IPS-NIHi7 (cell line): ENCODE data around the gene TES.

ENCODE experiments used
- DNase-seq: peaks from one replicate; pipeline ENCODE4 v3.0.0; 2012; ENCODE audit warnings: mixed read lengths; ENCODE audit errors: extremely low spot score

The TES gene

GRCh38 chr7:116193329-116194087 is 16.8 kb upstream of the TES start:
- DNase-seq = no peak

GRCh38 chr7:116194115-116194514 is 16.2 kb upstream of the TES start:
- DNase-seq = no peak

DNA sequence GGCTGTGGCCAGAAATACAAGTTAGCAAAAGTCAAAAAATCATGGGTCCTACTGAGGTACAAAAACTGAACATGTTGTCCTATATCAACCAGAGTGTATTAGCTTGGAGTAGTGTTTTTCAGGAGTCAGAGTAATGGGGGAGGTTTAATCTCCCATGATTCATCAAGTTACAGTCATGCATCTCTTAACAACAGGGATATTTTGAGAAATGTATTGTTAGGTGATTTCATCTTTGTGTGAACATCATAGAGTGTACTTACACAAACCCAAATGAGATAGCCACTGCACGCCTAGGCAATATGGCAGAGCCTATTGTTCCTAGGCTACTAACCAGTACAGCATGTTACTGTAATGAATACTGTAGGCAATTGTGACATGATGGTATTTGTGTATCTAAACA is 14.9 kb upstream of the TES start:
- DNase-seq = no peak

DNA sequence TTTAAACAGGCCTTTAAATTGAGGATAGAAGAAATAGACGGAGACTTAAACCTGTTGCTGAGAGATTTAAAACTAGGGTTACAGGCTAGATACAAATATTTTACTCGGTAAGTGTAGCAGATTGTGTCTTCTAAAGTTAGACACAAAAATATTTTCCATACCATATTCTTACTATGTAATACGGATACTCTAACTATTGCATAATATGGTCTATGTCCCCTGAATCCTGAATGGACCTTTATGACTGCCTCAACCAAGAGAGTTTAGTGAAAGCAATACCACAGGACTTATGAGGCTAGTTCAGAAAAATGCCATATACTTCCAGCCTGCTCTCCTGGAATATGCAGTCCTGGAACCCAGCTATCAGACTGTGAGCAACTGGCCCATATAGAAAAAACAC is 13.4 kb upstream of the TES start:
- DNase-seq = no peak

DNA sequence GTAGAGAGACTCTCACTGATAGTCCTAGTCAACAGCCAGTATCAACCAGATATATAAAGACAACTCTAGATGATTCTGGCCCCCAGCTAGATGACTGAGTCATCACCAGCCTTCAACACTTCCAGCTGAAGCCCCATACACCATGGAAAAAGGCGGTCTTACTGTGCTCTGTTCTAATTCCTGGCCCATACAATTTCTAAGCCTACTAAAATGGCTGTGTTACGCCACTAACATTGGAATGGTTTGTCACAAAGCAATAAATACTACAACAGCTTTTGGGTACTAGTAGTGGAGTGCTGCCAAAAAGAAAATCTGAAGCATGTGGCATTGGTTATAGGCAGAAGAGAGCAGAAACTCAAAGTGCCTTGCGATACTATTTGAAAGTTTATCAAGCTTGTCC is 13.0 kb upstream of the TES start:
- DNase-seq = no peak

DNA sequence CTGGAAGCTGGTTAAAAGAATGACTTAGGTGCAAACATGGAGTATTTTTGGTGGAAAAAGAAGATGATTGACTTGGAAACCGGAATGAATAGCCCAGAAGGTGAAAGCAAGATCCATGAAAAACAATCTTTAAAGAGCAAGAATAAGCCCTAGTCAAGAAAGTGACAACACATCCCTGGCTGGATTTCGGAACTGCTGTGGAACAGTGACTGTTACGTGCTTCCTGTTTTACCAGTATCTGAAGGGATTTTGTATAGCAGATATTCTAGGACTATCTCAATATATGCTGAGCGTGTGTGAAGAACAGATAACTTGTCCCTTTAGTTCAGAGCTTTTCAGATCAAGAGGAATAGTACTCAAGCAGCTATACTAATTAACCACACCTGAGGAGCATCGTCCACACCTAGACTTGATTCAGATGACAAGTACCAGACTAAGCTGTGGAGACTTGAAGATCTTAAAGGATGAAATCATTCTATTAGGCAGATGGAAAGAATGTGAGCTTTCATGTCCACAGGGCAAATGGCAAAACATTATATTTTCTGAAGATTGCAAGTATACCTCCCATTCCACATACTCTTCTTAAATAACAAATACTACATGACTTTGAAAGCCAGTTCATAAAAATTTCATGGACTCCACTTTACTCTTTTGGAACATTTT is 11.5 kb upstream of the TES start:
- DNase-seq = no peak

DNA sequence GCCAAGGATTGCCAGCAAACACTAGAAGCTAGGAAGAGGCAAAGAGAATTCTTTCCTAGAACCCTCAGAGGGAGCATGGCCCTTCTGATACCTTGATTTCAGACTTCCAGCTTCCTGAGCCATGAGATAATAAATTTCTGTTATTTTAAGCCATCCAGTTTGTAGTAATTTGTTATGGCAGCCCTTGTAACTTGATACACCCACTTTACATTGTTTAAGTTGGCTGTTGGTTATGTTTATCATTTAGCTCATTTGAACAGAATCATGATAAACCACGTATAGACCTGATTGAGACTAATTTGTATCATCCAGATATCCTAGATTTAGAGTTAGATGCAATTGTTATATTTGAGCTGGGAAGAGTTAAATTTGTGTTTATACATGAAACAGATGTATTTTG is 9.4 kb upstream of the TES start:
- no peak for DNase-seq

GRCh38 chr7:116206141-116206540 is 4.2 kb upstream of the TES start:
- DNase-seq = no peak

GRCh38 chr7:116208919-116209318 is 1.4 kb upstream of the TES start:
- DNase-seq = no peak

DNA sequence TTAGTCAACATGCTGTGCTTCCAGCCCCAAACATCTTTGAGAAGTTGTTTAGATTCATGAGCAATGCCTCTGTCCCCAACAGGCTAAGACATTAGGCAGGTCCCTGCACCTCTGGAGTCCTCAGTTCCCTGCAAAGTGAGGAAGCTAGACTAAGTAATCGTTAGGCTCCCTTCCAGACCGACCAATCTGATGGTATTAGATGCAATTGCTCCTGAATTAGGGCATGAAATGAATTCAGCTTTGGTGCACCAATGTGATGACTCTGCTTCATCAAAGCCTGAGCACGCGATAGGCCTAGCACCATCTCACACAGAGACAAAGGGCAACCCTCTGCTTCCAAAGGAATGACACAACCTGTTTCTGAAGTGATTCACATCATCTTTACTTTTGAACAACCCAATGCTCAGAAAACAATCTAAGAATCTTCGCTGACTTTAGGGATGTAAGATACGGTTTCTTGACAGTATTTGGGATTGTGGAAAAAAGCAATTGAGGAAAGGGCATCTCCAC is 723 bp upstream of the TES start:
- no peak for DNase-seq

DNA sequence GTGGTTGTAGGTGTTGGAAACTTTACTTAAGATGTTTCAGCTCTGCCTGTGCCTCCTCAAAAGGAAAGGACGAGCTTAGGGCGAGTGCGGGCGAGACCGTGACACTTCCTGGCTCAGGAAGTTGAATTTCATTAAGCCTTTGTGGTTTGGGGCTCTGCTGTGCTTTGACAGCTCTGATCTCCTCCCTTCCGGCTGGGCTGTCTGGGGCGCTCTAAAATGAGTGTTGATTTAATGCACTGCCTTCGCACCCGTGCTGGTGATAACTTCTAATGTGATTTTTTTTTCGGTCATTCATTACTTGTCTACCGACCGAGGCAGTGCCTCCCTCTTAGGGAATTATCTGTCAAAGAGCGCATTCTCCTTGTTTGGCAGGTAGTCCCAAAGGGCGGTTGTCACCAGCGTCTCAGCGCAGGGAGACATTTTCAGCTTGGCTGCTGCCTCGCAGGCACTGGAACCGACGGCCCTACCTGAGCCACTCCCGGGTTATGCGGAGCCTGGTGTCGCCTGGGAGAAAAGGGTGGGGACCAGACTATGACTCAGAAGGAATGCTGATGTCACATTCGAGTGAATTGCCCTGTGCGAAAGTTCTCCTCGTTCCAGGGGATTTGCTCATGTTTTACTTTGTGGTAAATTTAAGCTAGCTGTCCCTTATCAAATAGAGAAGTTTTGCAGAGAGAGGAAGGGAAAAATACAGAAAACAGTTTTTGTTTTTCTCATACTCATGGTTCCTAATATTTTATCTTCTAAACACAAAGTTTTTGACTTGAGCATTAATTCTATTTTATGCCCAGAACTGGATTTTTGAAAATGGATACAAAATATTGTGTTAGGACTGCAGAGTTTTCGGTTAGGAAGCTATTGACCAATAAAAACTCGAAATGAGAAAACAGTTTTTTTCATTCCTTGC is 920 bp downstream of the TES start:
- peak; percentile 77 for DNase-seq

GRCh38 chr7:116211913-116212596 is 1.7 kb downstream of the TES start:
- DNase-seq = no peak

DNA sequence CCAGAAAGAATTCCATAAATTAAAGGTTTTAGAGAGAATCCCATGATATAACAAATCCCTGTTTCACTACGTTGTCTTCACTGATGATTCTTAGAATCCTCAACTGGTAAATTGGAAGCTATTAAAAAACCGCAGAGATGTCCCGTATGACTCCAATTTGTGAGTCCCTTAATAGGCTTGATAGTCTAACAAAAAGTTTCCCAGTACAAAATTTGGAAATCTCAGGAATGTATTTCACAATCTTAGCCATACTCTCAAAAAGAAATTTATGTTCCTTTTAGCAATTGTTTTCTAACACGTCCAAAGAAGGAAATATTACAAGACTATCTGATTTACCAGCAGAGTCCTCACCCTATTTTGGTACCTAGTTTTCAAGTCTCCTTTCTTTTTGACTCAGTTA is 2.5 kb downstream of the TES start:
- no peak for DNase-seq

DNA sequence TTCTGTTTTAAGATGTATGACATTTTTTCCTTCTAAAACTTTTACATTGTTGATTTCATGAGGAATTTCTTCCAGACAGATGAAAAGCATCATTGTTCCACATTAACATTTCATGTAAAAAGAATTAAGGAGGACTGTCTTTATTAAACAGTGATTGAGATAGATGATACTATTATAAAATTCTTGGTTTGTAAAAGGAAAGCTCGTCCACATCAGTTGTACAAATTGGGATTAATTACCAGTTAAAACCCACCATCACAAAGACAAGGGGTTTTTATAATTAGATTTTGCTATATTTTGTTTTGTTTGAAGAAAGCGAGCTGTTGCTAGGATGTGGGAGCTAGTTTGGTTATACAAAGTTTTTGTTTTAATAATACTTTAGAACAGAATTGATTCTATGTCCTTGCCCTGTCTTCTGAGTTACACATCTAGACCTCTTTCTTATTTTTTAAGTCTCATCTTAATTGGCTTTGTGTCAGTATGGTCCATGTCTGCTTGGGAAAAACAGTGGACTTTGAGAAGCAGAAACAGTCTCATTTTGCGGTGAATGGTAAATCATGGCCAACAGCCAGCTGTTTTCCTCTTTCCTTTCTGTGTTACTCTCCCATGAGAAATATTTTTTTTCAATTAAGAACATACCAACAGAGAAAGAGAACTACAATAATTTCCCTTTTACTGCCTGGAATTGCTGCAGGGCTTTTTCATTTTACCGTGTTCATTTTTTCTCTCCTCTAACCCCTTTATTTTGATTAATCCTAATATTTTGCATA is 3.2 kb downstream of the TES start:
- no peak for DNase-seq

DNA sequence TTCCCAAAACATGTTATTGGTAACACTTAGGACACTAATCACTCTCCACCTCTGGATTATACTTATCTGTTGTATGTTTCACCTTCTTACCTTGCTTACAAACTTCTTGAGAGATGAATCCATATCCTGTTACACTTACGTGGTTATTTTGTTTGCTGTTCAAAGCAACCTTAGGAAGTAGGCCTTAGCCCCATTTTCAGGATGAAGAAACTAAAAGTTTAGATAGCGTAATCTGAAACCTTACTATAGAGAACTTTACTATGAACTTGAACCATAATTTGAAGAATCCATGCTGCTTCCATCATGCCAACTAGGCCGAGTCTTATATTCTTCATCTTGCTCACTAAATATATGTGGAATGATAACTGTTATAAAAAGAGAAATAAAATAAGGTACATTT is 4.6 kb downstream of the TES start:
- DNase-seq = no peak

DNA sequence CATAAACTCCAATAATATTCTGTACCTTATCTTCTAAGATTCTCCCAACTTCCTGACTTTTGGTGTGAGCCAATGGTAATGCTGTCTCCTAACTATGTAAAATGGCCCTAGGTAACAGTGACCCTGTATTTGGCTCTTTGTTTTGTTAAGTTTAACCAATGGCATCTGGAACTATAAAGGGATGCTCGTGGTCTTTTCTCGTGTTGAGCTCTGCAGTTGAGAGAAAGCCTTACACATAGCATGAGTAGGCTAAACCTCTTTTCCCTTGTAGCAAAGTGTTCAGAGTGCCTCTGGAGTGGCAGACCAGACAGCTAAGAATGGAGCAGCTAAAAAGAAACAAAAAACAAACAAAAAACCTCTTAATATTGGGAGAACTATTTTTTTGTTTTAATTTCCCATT is 5.2 kb downstream of the TES start:
- no peak for DNase-seq

DNA sequence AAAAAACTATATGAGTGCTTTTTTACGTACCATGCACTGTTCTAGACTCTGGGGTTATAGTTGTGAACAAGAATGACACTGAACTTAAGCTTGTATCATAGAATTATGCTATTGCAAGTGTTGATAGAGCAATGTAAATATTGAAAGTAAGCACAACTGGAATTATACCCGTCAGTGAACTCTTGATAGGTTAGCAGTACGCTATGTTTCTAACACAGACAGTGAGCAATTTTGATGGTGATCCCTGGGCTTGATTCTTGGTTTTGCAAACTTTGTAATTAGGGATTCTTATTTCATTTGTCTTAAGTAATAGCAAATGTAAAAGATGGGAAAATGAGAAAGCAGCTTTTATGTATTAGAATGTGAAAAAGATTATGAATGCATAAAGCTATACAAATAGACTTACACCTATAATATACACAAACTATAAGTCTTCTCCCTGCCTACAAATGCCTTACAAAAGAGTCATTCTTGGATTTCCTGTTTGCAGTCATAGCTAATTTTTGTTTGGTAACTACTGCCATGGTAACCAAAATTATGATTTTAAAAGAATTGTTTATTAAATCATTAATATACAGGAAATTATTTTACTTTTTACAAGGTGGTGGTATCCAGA is 6.7 kb downstream of the TES start:
- DNase-seq = no peak

DNA sequence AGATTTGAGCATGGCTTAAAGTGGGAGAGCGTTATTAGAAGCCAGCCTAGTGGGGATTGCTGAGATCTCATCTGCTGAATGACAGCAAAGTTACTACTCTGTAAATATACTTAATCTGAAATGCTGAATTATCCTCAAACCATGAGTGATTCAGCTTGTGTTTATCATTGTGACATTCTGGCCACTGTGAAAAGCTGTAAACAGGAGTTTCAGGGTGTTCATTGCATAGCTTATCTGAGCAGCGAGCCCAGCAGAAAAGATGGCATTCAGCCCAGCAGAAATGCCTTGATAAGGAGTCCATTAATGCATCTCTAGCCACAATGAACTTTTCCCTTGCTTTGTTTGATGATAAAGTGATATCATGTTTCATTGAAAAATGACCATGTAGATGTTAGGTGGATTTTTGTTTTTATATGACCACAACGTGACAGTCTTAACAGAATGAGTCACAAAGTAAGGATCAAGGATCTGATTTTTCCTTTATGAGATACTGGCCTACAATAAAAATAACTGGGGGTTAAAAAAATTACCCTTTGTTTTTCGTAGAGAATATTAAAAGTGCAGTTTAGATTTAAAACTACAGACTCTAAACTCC is 7.8 kb downstream of the TES start:
- DNase-seq = no peak

- DNase-seq = no peak
These were observed 8.4 kb downstream of the TES start for GRCh38 chr7:116218747-116219146.

GRCh38 chr7:116219288-116219687 is 8.9 kb downstream of the TES start:
- no peak for DNase-seq
